ENCODE results near the gene EPAS1.

GRCh38 chr2:46350029-46350689, 53.0 kb downstream of the EPAS1 start:
- TF ChIP-seq ISL1 (CRISPR knock-in tag; IDR thresholded peaks at IDR 0.05): no peak
- TF ChIP-seq TOX (CRISPR knock-in tag; IDR thresholded peaks at IDR 0.05; ENCODE audit: borderline replicate concordance): no peak
- no peak for TF ChIP-seq BACH2 (CRISPR knock-in tag; IDR thresholded peaks at IDR 0.05; ENCODE audit: borderline replicate concordance)
